ENCODE data around the gene PTPN1.
A peak's percentile ranks its signal among the peaks of the same experiment; 100 is the strongest.

DNA sequence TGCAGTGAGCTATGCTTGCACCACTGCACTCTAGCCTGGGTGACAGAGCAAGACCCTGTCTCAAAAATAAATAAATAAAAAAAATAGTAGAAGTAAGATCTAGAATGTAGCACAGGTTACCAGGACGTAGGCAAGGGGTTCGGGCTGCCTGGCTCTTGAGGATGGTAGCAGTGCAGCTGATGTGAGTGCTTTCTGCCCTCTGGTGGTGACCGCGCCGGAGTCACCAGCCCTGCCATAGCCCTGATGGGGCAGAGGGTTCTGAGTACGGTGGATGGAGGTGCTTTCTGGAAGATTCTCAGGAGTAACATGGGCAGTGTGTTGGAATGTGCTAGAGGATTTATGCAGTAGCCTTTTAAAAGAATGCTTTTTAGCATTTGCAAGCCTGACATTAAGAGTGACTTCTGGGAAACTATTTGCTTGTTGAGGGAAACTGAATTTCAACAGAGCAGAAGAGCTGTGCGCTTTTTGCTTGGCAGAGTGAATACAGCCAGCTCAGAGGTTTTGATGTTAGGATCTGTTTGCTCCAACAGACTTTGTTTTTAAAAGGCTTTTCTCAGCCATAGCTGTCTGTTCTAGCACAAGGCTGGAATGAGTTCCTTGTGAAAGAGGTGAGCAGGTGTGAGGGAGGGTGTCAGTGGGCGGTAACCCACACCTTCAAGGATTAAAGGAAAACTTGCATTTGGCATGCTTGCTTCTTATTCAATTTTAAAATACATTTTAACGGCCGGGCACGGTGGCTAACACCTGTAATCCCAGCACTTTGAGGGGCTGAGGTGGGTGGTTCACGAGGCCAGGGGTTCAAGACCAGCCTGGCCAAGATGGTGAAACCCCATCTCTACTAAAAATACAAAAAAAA, 65.9 kb downstream of the PTPN1 start:
- TF ChIP-seq, protein P1, sequence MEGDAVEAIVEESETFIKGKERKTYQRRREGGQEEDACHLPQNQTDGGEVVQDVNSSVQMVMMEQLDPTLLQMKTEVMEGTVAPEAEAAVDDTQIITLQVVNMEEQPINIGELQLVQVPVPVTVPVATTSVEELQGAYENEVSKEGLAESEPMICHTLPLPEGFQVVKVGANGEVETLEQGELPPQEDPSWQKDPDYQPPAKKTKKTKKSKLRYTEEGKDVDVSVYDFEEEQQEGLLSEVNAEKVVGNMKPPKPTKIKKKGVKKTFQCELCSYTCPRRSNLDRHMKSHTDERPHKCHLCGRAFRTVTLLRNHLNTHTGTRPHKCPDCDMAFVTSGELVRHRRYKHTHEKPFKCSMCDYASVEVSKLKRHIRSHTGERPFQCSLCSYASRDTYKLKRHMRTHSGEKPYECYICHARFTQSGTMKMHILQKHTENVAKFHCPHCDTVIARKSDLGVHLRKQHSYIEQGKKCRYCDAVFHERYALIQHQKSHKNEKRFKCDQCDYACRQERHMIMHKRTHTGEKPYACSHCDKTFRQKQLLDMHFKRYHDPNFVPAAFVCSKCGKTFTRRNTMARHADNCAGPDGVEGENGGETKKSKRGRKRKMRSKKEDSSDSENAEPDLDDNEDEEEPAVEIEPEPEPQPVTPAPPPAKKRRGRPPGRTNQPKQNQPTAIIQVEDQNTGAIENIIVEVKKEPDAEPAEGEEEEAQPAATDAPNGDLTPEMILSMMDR (IDR thresholded peaks at IDR 0.05): peak; percentile 68 to 72 (median 69)
- TF ChIP-seq POLR2A (IDR thresholded peaks at IDR 0.05): no peak
